Karpas-422 (cell line): Measurements from ENCODE around the gene ASPN. TPM values are rescaled to one million over a fixed set of nuclear protein-coding genes. Genes with fewer than 3 reads are reported as not detected.

Source experiments
- DNase-seq: peaks from one replicate; pipeline ENCODE4 v3.0.0-alpha.2; 2015
- H2AFZ ChIP-seq: fragments of 200-600 bp; sonication (generic); 2 replicates; pipeline ENCODE4 v1.6.1; 2014; ENCODE audit warnings: antibody characterized with exemption, low read length, mixed read lengths
- H3K27ac ChIP-seq: fragments of 200-600 bp; sonication (generic); 2 replicates; pipeline ENCODE4 v1.5.1; 2014; ENCODE audit warnings: mild to moderate bottlenecking, low read length, moderate library complexity
- H3K27me3 ChIP-seq: fragments of 200-600 bp; sonication (generic); 2 replicates; pipeline ENCODE4 v1.6.1; 2014; ENCODE audit warnings: low read length, mixed read lengths
- H3K36me3 ChIP-seq: fragments of 200-600 bp; sonication (generic); 2 replicates; pipeline ENCODE4 v1.6.1; 2014; ENCODE audit warnings: low read length, mixed read lengths; ENCODE audit not compliant: insufficient read depth
- H3K4me1 ChIP-seq: fragments of 200-600 bp; sonication (generic); 2 replicates; pipeline ENCODE4 v1.6.1; 2014; ENCODE audit warnings: mild to moderate bottlenecking, low read length, mixed read lengths
- H3K4me2 ChIP-seq: fragments of 200-600 bp; sonication (generic); 2 replicates; pipeline ENCODE4 v1.6.1; 2014; ENCODE audit warnings: low read length, low read depth, mild to moderate bottlenecking; ENCODE audit not compliant: poor library complexity, severe bottlenecking
- H3K4me3 ChIP-seq: fragments of 200-600 bp; sonication (generic); 2 replicates; pipeline ENCODE4 v1.5.1; 2014; ENCODE audit warnings: mild to moderate bottlenecking, antibody characterized with exemption, low read length, mixed read lengths
- H3K79me2 ChIP-seq: fragments of 200-600 bp; sonication (generic); 2 replicates; pipeline ENCODE4 v1.6.1; 2014; ENCODE audit warnings: mild to moderate bottlenecking, low read length, mixed read lengths
- H3K9ac ChIP-seq: fragments of 200-600 bp; sonication (generic); 2 replicates; pipeline ENCODE4 v1.6.0; 2014; ENCODE audit warnings: low read length
- H3K9me2 ChIP-seq: fragments of 200-600 bp; sonication (generic), shearing (Covaris generic); replicated peaks from 2 replicates; pipeline ENCODE4 v1.6.0; 2014; ENCODE audit warnings: mild to moderate bottlenecking, low read length, moderate library complexity; ENCODE audit not compliant: insufficient read depth
- H3K9me3 ChIP-seq: fragments of 300-700, 200-600 bp; sonication (generic); 2 replicates; pipeline ENCODE4 v1.6.1; 2014; ENCODE audit warnings: low read length, mixed read lengths
- H4K20me1 ChIP-seq: fragments of 200-600 bp; sonication (generic); 2 replicates; pipeline ENCODE4 v1.6.1; 2014; ENCODE audit warnings: mild to moderate bottlenecking, antibody characterized with exemption, low read length, low read depth; ENCODE audit not compliant: insufficient read depth
- total RNA-seq: library from RNA; depleted of rRNA; stranded (reverse); fragments of >200 nt; shearing (Covaris generic); gene quantifications from 2 replicates; pipeline ENCODE4 v1.2.3, GENCODE V29; 2014; ENCODE audit warnings: low replicate concordance

Gene ASPN
- total RNA-seq, 1 experiment from 2014 or later: not detected

DNA sequence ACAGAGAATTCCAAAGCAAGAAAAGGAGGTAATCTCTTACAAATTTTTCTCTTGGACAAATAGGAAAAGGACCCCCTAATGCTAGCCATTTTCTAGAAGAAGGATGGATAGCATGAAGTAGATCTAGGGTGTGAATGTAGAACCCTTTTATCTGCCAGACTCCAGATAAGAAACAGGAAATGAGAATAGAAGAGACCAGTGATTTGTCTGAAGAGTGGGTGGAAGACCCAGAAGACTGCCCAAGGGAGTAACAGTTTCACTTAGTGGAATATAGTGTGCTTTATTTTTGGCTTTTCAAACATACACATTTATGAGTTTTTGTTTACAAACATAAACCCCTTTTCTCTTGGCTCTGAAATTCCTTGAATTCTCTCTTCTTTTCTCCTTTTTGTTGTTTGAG is 28.4 kb upstream of the ASPN start:
- no peak overlapping the region for H3K9ac ChIP-seq
- peaks cover 17% of the 10 kb centered on the region for H3K4me1 ChIP-seq
- no peaks in the 10 kb centered on the region for H3K9me3 ChIP-seq

DNA sequence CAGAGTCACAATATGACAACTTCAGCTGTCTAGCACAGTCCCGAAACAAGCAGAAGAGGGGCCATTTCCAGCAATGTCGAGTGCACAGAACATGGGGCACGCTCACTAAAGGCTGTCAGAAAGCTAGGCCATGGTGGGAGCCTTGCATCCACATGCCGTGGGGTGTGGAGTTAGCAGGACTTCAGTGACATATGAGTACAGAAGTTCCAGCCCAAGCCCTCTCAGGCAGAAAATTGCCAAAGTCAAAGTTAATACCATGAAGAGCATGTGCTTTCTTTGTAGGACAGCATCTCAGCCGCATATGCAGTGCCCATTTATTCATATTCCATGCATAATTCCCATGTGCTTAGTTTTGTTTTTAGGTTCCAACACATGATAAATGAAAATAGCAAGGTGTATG is 26.7 kb upstream of the ASPN start:
- Histone ChIP-seq H4K20me1 (no peaks in the 10 kb centered on the region), H3K9ac (no peak overlapping the region), H3K27ac (no peak overlapping the region), H3K79me2 (no peaks in the 10 kb centered on the region), H2AFZ (no peak overlapping the region), H3K4me2 (no peak overlapping the region), H3K27me3 (no peaks in the 10 kb centered on the region), H3K9me3 (no peaks in the 10 kb centered on the region), H3K9me2 (no peaks in the 10 kb centered on the region), H3K36me3 (no peaks in the 10 kb centered on the region), H3K4me3 (no peak overlapping the region), H3K4me1 (peaks cover 17% of the 10 kb centered on the region)
- no peak for DNase-seq

More for the DNA sequence above, 28.4 kb upstream of the ASPN start:
- Histone ChIP-seq H3K27me3 (no peaks in the 10 kb centered on the region), H4K20me1 (no peaks in the 10 kb centered on the region), H3K4me3 (no peak overlapping the region), H2AFZ (no peak overlapping the region), H3K4me2 (peak overlapping the region; percentile 3), H3K79me2 (no peaks in the 10 kb centered on the region), H3K36me3 (no peaks in the 10 kb centered on the region), H3K27ac (no peak overlapping the region), H3K9me2 (no peaks in the 10 kb centered on the region)
- DNase-seq: no peak

DNA sequence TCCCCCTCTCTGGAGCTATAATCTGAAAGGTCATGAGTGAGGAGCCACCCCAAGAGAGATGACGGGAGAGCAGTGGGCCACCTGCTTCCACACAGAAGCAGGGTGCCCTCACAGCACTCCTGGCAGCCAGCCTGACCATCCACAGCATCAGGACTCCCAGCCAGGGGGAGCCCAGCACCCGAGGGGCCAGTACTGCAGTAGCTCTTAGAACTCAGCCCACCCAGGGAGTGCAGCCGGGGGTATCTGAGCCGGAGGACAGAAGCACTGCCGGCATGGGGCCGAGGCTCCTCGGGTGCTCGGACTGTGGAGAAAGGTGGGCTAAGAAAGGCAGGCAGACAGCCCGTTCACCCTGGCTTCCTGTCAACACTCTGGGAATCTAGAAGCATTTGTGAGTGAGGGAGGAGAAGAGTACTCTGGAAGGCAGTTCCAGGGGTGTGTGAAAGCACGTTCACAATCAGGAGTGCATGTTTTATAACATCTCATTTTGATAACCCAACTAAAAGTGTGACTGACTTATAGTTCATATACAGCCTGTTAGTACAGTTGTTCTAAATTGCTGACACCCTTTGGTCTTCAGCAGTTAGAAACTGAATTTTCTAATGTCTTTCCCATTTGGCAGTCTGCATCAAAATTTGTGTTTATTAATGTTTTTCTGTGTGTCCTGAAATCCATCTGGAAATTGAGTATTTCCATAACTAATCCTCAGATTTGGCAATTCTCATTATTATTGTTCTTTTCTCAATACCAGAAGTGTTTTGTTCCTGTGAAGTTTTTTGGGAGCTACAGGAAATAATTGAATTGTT is 25.9 kb upstream of the ASPN start:
- DNase-seq: no peak
- no peaks in the 10 kb centered on the region for H4K20me1 ChIP-seq

DNA sequence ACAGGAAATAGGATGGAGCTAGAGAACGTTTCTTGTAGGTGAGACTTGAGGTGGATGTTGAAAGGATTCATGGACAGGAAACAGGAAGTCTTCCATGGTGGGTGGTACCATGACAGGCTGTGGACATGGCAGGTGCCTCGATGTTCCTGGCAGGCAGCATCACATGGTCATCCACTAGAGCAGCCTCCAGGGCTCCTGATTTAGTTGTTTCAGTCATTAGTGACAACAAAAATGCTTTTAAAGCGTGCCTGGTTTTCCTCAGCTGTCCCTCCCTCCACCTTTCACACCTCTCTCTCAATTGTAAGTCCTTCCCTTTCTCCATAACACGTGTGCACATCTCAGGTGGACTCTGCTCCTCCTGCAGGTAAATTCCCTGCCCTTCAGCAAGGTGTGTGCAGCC is 25.2 kb upstream of the ASPN start:
- Histone ChIP-seq H3K27me3 (no peaks in the 10 kb centered on the region), H3K27ac (no peak overlapping the region), H3K36me3 (no peaks in the 10 kb centered on the region), H3K9ac (no peak overlapping the region), H3K4me2 (no peak overlapping the region), H4K20me1 (no peaks in the 10 kb centered on the region), H3K4me3 (no peak overlapping the region), H3K9me3 (no peaks in the 10 kb centered on the region), H3K79me2 (no peaks in the 10 kb centered on the region), H2AFZ (no peak overlapping the region), H3K9me2 (no peaks in the 10 kb centered on the region), H3K4me1 (peaks cover 17% of the 10 kb centered on the region)
- DNase-seq: no peak

More for the DNA sequence above, 25.9 kb upstream of the ASPN start:
- Histone ChIP-seq H3K36me3 (no peaks in the 10 kb centered on the region), H3K79me2 (no peaks in the 10 kb centered on the region), H3K4me3 (no peak overlapping the region), H3K9me2 (no peaks in the 10 kb centered on the region), H3K9ac (no peak overlapping the region), H2AFZ (no peak overlapping the region), H3K27me3 (no peaks in the 10 kb centered on the region), H3K9me3 (no peaks in the 10 kb centered on the region), H3K27ac (no peak overlapping the region), H3K4me2 (no peak overlapping the region), H3K4me1 (peaks cover 17% of the 10 kb centered on the region)

DNA sequence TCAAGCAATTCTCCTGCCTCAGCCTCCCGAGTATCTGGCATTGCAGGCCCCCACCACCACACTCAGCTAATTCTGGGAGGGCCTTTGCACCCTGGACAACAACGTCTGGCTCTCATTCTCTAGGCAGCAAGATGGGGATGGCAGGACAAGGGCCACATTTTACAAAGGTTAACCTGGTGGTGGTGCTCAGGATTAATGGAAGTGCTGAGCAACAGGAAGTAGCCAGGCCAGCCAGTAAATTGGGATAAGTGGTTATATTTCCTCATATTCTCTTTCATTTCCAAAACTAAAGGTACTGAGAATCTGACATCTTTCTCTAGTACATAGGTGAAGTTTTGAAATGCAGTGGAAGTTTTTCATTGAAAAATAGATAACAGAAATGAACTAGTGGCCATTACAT is 24.7 kb upstream of the ASPN start:
- H3K4me3 ChIP-seq: no peak overlapping the region
- H3K9me2 ChIP-seq: no peaks in the 10 kb centered on the region
- no peaks in the 10 kb centered on the region for H3K79me2 ChIP-seq
- no peaks in the 10 kb centered on the region for H4K20me1 ChIP-seq
- no peaks in the 10 kb centered on the region for H3K27me3 ChIP-seq
- DNase-seq: no peak
- H3K4me1 ChIP-seq: peaks cover 17% of the 10 kb centered on the region
- H3K4me2 ChIP-seq: no peak overlapping the region
- H3K36me3 ChIP-seq: no peaks in the 10 kb centered on the region
- H2AFZ ChIP-seq: no peak overlapping the region
- no peaks in the 10 kb centered on the region for H3K9me3 ChIP-seq
- no peak overlapping the region for H3K9ac ChIP-seq
- H3K27ac ChIP-seq: no peak overlapping the region

DNA sequence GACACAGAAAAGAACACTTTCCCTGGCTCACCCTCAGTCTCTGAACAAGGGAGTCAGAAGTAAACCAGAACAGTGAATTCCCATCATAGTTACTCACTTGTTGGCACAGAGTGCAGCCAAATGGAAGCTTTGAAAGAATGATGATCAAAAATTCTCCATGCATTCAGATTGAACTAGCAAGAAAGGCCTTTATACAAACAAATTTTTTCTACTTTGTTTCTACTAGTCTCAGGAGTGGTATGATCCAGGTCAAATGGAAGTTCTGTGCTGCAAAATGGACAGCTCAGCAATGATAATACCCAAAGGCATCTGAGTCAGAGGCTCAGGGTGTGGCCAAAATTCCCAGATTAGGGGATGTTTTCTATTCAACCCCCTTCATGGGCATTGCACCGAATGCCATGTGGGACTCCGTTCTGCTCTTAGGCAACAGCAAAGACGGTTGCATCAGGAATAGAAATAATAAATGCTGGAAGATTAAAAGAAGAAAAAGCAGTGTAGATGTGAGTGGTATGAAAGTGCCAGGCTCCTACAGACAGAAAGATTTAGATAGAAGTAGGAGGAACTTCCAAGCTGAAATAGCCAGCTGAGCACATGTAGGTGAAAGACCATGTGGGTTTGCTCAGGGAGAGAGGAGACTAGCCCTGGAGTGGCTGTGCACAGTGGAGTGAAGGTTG is 24.0 kb upstream of the ASPN start:
- H3K9me2 ChIP-seq: no peaks in the 10 kb centered on the region
- no peaks in the 10 kb centered on the region for H3K9me3 ChIP-seq
- peaks cover 17% of the 10 kb centered on the region for H3K4me1 ChIP-seq
- no peak overlapping the region for H3K4me3 ChIP-seq
- H3K27ac ChIP-seq: no peak overlapping the region
- H3K9ac ChIP-seq: no peak overlapping the region
- no peak overlapping the region for H2AFZ ChIP-seq
- no peak for DNase-seq
- H3K36me3 ChIP-seq: no peaks in the 10 kb centered on the region
- no peaks in the 10 kb centered on the region for H3K79me2 ChIP-seq
- no peaks in the 10 kb centered on the region for H3K27me3 ChIP-seq
- no peaks in the 10 kb centered on the region for H4K20me1 ChIP-seq
- H3K4me2 ChIP-seq: no peak overlapping the region

DNA sequence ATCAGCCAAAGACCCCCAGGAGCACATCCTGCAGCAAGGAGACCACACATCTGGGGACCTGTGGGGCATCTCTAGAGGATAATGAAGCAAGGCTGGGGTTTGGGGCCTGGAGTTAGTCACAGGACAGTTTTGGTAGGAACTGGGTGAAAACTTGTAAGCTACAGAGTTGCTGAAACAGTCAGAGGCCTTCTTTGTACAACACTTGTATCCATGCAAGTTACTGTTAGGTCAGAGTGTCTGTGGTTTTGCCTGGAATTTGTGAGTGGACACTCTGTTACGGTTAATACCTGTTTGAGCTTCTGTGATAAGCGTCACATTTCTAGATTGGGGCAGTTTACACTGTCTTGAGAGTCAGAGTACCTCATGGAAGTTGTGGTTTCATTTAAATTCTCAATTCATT is 22.6 kb upstream of the ASPN start:
- DNase-seq: no peak
- Histone ChIP-seq H3K4me2 (no peak overlapping the region), H3K27ac (no peak overlapping the region), H3K9me2 (no peaks in the 10 kb centered on the region), H4K20me1 (no peaks in the 10 kb centered on the region), H3K9ac (no peak overlapping the region), H3K79me2 (no peaks in the 10 kb centered on the region), H3K4me3 (no peak overlapping the region), H2AFZ (no peak overlapping the region), H3K9me3 (no peaks in the 10 kb centered on the region), H3K36me3 (no peaks in the 10 kb centered on the region), H3K4me1 (peaks cover 7% of the 10 kb centered on the region; the same call in 1 of the 2 replicates), H3K27me3 (no peaks in the 10 kb centered on the region)

DNA sequence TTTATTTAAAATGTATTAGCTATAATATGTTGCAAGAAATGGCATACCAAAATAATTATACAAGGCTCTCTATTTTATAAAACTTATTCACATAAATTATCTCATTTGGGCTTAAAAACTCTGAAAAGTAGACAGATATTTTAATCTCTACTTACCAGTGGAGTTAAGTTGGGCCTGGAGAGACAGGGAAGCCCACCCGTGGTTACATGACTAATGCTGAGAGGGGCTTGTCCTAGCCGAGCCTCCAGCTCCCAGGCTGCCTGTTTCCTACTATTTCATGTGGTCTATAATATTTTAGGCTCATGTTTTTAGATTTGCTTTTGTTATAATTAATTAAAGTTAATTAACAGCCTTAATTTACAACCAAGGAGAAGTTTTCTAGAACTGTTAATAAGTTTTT is 20.9 kb upstream of the ASPN start:
- Histone ChIP-seq H3K4me3 (no peak overlapping the region), H2AFZ (no peak overlapping the region), H4K20me1 (no peaks in the 10 kb centered on the region), H3K4me1 (peaks cover 7% of the 10 kb centered on the region; the same call in 1 of the 2 replicates), H3K9me2 (no peaks in the 10 kb centered on the region), H3K4me2 (no peak overlapping the region), H3K27ac (no peak overlapping the region), H3K9ac (no peak overlapping the region), H3K79me2 (no peaks in the 10 kb centered on the region), H3K27me3 (no peaks in the 10 kb centered on the region), H3K36me3 (no peaks in the 10 kb centered on the region), H3K9me3 (no peaks in the 10 kb centered on the region)
- DNase-seq: no peak
